EL (cell line): ENCODE data around the gene C22orf23.
A peak's percentile ranks its signal among the peaks of the same experiment; 100 is the strongest.
"Not testable (repeated sequence)": the region's sequence is repeated elsewhere in the genome, so short reads cannot be mapped to it uniquely, and the experiment has no call there.

Source experiments
- DNase-seq: peaks from one replicate; pipeline ENCODE4 v3.0.0-alpha.2; 2016

Gene C22orf23

GRCh38 chr22:37953062-37953436, 352 bp downstream of the C22orf23 start:
- DNase-seq = no peak

- not testable (repeated sequence) for DNase-seq
These were observed 772 bp downstream of the C22orf23 start for GRCh38 chr22:37952629-37953028.

GRCh38 chr22:37951305-37951704, 2.1 kb downstream of the C22orf23 start:
- no peak for DNase-seq

- not testable (repeated sequence) for DNase-seq
These were observed 6.1 kb downstream of the C22orf23 start for GRCh38 chr22:37947142-37947795.

GRCh38 chr22:37944423-37944822, 9.0 kb downstream of the C22orf23 start:
- not testable (repeated sequence) for DNase-seq

GRCh38 chr22:37943825-37944198, 9.6 kb downstream of the C22orf23 start:
- DNase-seq = no peak

- DNase-seq = no peak
These were observed 10.1 kb downstream of the C22orf23 start for GRCh38 chr22:37943136-37943824.

GRCh38 chr22:37942133-37942532, 11.3 kb downstream of the C22orf23 start:
- DNase-seq = no peak

GRCh38 chr22:37940698-37941376, 12.6 kb downstream of the C22orf23 start:
- DNase-seq = peak; percentile 54

GRCh38 chr22:37933711-37934376, 19.6 kb downstream of the C22orf23 start:
- peak; percentile 97 for DNase-seq

- no peak for DNase-seq
These were observed 20.4 kb downstream of the C22orf23 start for GRCh38 chr22:37932821-37933578.

GRCh38 chr22:37932401-37932800, 21.0 kb downstream of the C22orf23 start:
- DNase-seq = no peak

GRCh38 chr22:37931893-37932389, 21.5 kb downstream of the C22orf23 start:
- no peak for DNase-seq

- DNase-seq = no peak
These were observed 22.4 kb downstream of the C22orf23 start for GRCh38 chr22:37930952-37931440.

GRCh38 chr22:37930270-37930951, 23.0 kb downstream of the C22orf23 start:
- DNase-seq = peak; percentile 38

GRCh38 chr22:37929390-37929789, 24.0 kb downstream of the C22orf23 start:
- DNase-seq = no peak

GRCh38 chr22:37927637-37927936, 25.8 kb downstream of the C22orf23 start:
- DNase-seq = no peak

- no peak for DNase-seq
These were observed 26.4 kb downstream of the C22orf23 start for GRCh38 chr22:37926771-37927636.

- DNase-seq = no peak
These were observed 27.0 kb downstream of the C22orf23 start for GRCh38 chr22:37926358-37926757.

- DNase-seq = no peak
These were observed 27.6 kb downstream of the C22orf23 start for GRCh38 chr22:37925767-37926166.

GRCh38 chr22:37925330-37925729, 28.1 kb downstream of the C22orf23 start:
- no peak for DNase-seq
